ENCODE measurements around the gene PTRHD1. TPM values are rescaled to one million over a fixed set of nuclear protein-coding genes. Genes with fewer than 3 reads are reported as not detected.

PTRHD1 gene
- total RNA-seq, 4 donors from 2014 or later = 4.7 to 226 (median 22.8) TPM

DNA sequence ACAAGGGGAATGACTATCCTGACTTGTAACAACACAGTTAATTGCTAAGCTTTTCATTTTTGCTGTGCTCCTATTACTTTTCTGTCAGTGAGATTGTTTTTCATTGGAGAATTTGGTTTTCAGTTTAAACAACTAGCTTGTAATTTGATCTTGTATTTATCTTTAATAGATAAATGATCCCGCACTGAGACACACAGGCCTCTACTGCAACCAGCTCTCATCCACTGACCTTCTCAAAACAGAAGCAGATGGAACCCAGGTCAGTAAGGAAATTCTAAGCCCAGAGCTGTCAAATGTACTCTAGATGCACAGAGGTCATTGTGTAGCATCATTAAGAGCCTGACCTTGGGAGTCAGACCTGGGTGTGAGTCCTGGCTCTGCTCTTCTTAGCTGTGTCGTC lies 30.7 kb downstream of the PTRHD1 start:
- Histone ChIP-seq H3K27ac (no peak overlapping the region), H3K36me3 (no peaks in the 10 kb centered on the region), H3K4me3 (no peak overlapping the region), H3K9me3 (no peaks in the 10 kb centered on the region), H3K4me1 (no peaks in the 10 kb centered on the region), H3K27me3 (no peaks in the 10 kb centered on the region)
- DNase-seq = no peak
- intact Hi-C loops (cut with DNase I; ENCODE audit: low total_unique reads) = no loop called here
- no peak for TF ChIP-seq CTCF (IDR thresholded peaks at IDR 0.05)
- TF ChIP-seq POLR2A (IDR thresholded peaks at IDR 0.05) = no peak

DNA sequence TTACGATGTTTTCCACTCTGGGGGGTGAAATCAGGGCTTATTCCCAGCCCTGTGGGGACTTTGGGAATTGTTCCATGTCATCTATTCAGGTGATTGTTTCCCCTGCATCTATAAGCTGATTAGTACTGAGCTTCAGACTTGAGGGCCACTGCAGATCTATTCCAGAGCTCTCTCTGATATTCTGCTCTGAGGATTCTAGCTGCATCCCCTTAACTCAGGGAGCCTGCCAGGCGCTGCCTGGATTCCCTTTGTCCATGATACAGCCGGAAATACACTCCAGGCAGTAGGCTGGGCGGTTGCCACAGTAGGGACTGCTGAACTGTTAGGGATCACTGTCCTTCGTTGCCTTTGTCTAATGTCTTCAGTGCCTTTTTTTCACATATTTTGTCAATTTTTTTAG lies 31.3 kb downstream of the PTRHD1 start:
- Histone ChIP-seq H3K27ac (no peak overlapping the region), H3K27me3 (no peaks in the 10 kb centered on the region), H3K4me3 (no peak overlapping the region), H3K9me3 (no peaks in the 10 kb centered on the region), H3K4me1 (no peaks in the 10 kb centered on the region), H3K36me3 (no peaks in the 10 kb centered on the region)
- DNase-seq = no peak
- TF ChIP-seq CTCF (IDR thresholded peaks at IDR 0.05) (no peak), POLR2A (IDR thresholded peaks at IDR 0.05) (no peak)
- intact Hi-C loops (cut with DNase I; ENCODE audit: low total_unique reads) = no loop called here

GRCh38 chr2:24756789-24757188 lies 36.4 kb downstream of the PTRHD1 start:
- no peaks in the 10 kb centered on the region for H3K36me3 ChIP-seq
- intact Hi-C loops (cut with DNase I; ENCODE audit: low total_unique reads) = no loop called here
- no peak overlapping the region for H3K4me3 ChIP-seq
- no peak overlapping the region for H3K27ac ChIP-seq
- H3K27me3 ChIP-seq = no peaks in the 10 kb centered on the region
- H3K9me3 ChIP-seq = no peaks in the 10 kb centered on the region
- TF ChIP-seq POLR2A (IDR thresholded peaks at IDR 0.05) (no peak), CTCF (IDR thresholded peaks at IDR 0.05) (no peak)
- no peak for DNase-seq
- H3K4me1 ChIP-seq = no peaks in the 10 kb centered on the region

DNA sequence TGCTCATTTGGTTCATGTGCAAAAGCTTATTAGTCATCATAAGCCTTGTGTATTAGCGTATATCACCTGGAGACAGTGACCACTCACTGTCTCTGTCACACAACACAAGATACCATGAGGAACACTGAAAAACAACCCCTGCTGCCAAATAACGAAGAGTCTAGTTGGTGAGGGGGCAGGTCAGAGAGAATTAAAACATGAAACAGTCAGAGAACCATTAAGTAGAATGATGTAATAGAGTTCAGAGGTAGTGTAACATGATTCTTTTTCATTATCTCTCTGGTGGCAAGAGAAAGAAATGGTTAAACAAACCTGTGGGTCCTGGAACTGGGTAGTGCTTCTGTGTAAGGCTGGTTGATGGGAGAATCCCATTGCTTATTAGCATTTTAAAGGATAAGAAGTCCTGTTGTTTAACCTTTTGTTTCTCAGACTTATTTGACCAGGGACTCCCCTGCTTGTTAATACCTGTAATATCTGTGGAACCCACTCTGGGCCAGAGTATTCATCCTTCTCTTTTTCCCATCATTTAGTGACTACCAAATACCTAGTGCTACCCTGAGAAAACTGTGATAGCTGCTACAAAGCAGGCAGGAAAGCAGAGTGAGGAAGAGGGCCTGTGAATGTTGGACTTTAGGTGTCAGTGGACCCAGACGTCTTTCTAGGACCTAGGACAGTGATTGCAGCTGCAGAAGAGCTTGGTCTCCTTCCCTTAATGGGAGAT lies 38.0 kb downstream of the PTRHD1 start:
- H3K4me3 ChIP-seq = no peak overlapping the region
- TF ChIP-seq POLR2A (IDR thresholded peaks at IDR 0.05) (no peak), CTCF (IDR thresholded peaks at IDR 0.05) (no peak)
- intact Hi-C loops (cut with DNase I; ENCODE audit: low total_unique reads) = no loop called here
- DNase-seq = no peak
- no peaks in the 10 kb centered on the region for H3K4me1 ChIP-seq
- H3K27me3 ChIP-seq = no peaks in the 10 kb centered on the region
- H3K36me3 ChIP-seq = no peaks in the 10 kb centered on the region
- no peak overlapping the region for H3K27ac ChIP-seq
- H3K9me3 ChIP-seq = no peaks in the 10 kb centered on the region

DNA sequence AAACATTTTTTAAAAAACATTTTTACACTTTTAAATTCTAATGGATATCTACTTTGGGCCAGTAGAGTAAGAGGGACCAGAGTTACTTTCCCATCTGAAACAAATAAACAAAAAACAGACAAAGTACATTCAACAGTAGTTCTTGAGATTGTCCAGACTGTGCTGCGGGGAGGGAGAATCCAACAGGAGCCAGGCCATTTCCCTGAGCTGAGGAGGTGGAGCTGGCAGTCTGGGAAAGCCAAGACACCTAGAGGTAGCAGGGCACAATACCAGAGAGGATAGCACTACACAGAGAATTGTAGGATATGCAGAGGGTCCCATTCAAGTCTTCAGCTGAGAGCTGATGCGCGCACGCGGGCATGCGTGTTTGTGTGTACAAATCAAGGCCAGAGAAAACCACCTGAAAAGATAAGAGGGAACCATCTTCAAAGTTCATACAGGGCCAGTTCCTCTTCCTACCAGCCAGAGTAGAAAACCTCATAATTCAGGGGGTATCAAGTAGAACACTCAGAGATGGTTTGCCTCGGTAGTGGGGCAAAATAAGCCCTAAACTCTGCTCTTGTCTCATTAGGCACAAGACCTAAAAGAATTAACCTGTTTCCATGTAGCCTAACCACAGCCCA lies 44.0 kb downstream of the PTRHD1 start:
- H3K4me1 ChIP-seq = no peaks in the 10 kb centered on the region
- no peaks in the 10 kb centered on the region for H3K27me3 ChIP-seq
- intact Hi-C loops (cut with DNase I; ENCODE audit: low total_unique reads) = no loop called here
- TF ChIP-seq CTCF (IDR thresholded peaks at IDR 0.05) (no peak), POLR2A (IDR thresholded peaks at IDR 0.05) (no peak)
- no peaks in the 10 kb centered on the region for H3K9me3 ChIP-seq
- no peaks in the 10 kb centered on the region for H3K36me3 ChIP-seq
- no peak overlapping the region for H3K27ac ChIP-seq
- no peak for DNase-seq
- H3K4me3 ChIP-seq = no peak overlapping the region
